Trophoblast cell (in vitro differentiated cells and primary cell): ENCODE results near the gene SPANXN2. TPM values are rescaled to one million over a fixed set of nuclear protein-coding genes. Genes with fewer than 3 reads are reported as not detected.
"Not testable (repeated sequence)": the region's sequence is repeated elsewhere in the genome, so short reads cannot be mapped to it uniquely, and the experiment has no call there.

Experiments used
- DNase-seq, 2 donors: peaks; one replicate each; pipeline ENCODE4 v3.0.0-alpha.2; 2016
- H2AFZ ChIP-seq: 2 replicates; pipeline ENCODE4 v1.6.1; 2013; ENCODE audit warnings: low read length, moderate library complexity, mild to moderate bottlenecking; ENCODE audit not compliant: insufficient read depth, poor library complexity
- H2AK5ac ChIP-seq: 2 replicates; pipeline ENCODE4 v1.6.1; 2013; ENCODE audit warnings: mild to moderate bottlenecking, low read length
- H2BK120ac ChIP-seq: 2 replicates; pipeline ENCODE4 v1.6.1; 2013; ENCODE audit warnings: low read length, mild to moderate bottlenecking, moderate library complexity; ENCODE audit not compliant: insufficient read depth, poor library complexity
- H2BK12ac ChIP-seq: 2 replicates; pipeline ENCODE4 v1.6.1; 2013; ENCODE audit warnings: mild to moderate bottlenecking, low read length, moderate library complexity
- H2BK5ac ChIP-seq: 2 replicates; pipeline ENCODE4 v1.6.1; 2013; ENCODE audit warnings: low read length, low read depth, moderate library complexity, mild to moderate bottlenecking; ENCODE audit not compliant: poor library complexity
- H3K14ac ChIP-seq: 2 replicates; pipeline ENCODE4 v1.6.1; 2013; ENCODE audit warnings: mild to moderate bottlenecking, low read length
- H3K18ac ChIP-seq: 2 replicates; pipeline ENCODE4 v1.6.1; 2013; ENCODE audit warnings: mild to moderate bottlenecking, low read length
- H3K23ac ChIP-seq: 2 replicates; pipeline ENCODE4 v1.6.1; 2013; ENCODE audit warnings: low read length
- H3K27ac ChIP-seq: 2 replicates; pipeline ENCODE4 v1.5.1; 2013; ENCODE audit warnings: low read depth, mild to moderate bottlenecking, inconsistent platforms, low read length, moderate library complexity
- H3K27me3 ChIP-seq: 2 replicates; pipeline ENCODE4 v1.6.1; 2013; ENCODE audit warnings: inconsistent platforms, mild to moderate bottlenecking, low read length, moderate library complexity; ENCODE audit not compliant: insufficient read depth
- H3K36me3 ChIP-seq, 2 experiments: 1 replicate in 1 of 2; 2 replicates in 1 of 2; pipeline ENCODE4 v1.6.1; 2013; ENCODE audit warnings: low read length in 2 of 2, mild to moderate bottlenecking in 2 of 2, moderate library complexity in 1 of 2; ENCODE audit not compliant: insufficient read depth in 2 of 2, control insufficient read depth in 1 of 2
- H3K4ac ChIP-seq: 2 replicates; pipeline ENCODE4 v1.6.1; 2013; ENCODE audit warnings: low read depth, mild to moderate bottlenecking, low read length, moderate library complexity
- H3K4me1 ChIP-seq, 2 experiments: 1 replicate in 1 of 2; 2 replicates in 1 of 2; pipeline ENCODE4 v1.6.1; 2013; ENCODE audit warnings: low read length in 2 of 2, mild to moderate bottlenecking in 2 of 2, moderate library complexity in 1 of 2; ENCODE audit not compliant: insufficient read depth in 2 of 2, control insufficient read depth in 1 of 2
- H3K4me2 ChIP-seq: 2 replicates; pipeline ENCODE4 v1.6.1; 2013; ENCODE audit warnings: inconsistent platforms, mild to moderate bottlenecking, low read length, moderate library complexity
- H3K4me3 ChIP-seq: 2 replicates; pipeline ENCODE4 v1.5.1; 2013; ENCODE audit warnings: mild to moderate bottlenecking, low read depth, low read length, inconsistent platforms
- H3K79me1 ChIP-seq: one replicate; pipeline ENCODE4 v1.6.1; 2013; ENCODE audit warnings: low read length
- H3K79me2 ChIP-seq: 2 replicates; pipeline ENCODE4 v1.6.1; 2013; ENCODE audit warnings: low read length, mild to moderate bottlenecking; ENCODE audit not compliant: control insufficient read depth, insufficient read depth, poor library complexity
- H3K9ac ChIP-seq: 2 replicates; pipeline ENCODE4 v1.6.1; 2013; ENCODE audit warnings: mild to moderate bottlenecking, low read length
- H3K9me3 ChIP-seq: 2 replicates; pipeline ENCODE4 v1.6.1; 2013; ENCODE audit warnings: low read depth, mild to moderate bottlenecking, control low read depth, inconsistent platforms, low read length; ENCODE audit not compliant: insufficient read depth
- H4K12ac ChIP-seq: 2 replicates; pipeline ENCODE4 v1.6.1; 2013; ENCODE audit warnings: low read depth, mild to moderate bottlenecking, low read length, moderate library complexity
- H4K8ac ChIP-seq: 2 replicates; pipeline ENCODE4 v1.6.1; 2013; ENCODE audit warnings: low read depth, mild to moderate bottlenecking, low read length, moderate library complexity
- H4K91ac ChIP-seq: one replicate; pipeline ENCODE4 v1.6.1; 2013; ENCODE audit warnings: low read depth, mild to moderate bottlenecking, low read length, moderate library complexity
- WGBS: extraction: QIAGEN DNeasy Blood & Tissue Kit; methylation state at CpG from one replicate; pipeline ENCODE4 v1.1.7; 2013; ENCODE audit warnings: missing lambda C conversion rate; ENCODE audit not compliant: insufficient read length, insufficient coverage; ENCODE audit errors: extremely low coverage; 5-methylcytosine and 5-hydroxymethylcytosine counted together
- polyA plus RNA-seq: library from polyadenylated mRNA; stranded (reverse); fragments of 200-250 nt; gene quantifications from 2 replicates; pipeline ENCODE4 v1.2.3, GENCODE V29; 2013

The SPANXN2 gene
- polyA plus RNA-seq, result not detected in 2 replicates

GRCh38 chrX:143720652-143721051, at the start of gene SPANXN2:
TSS of gene SPANXN2 (minus strand) at chrX:143720752. CDS start at chrX:143720668, 84 bp downstream.
- H2AFZ ChIP-seq, H3K4me2 ChIP-seq, H3K9me3 ChIP-seq, H2BK12ac ChIP-seq, H2BK5ac ChIP-seq, H3K14ac ChIP-seq, H4K12ac ChIP-seq, H3K27ac ChIP-seq, DNase-seq, H3K36me3 ChIP-seq, H3K79me1 ChIP-seq, H3K23ac ChIP-seq, H4K8ac ChIP-seq, H2BK120ac ChIP-seq, H3K4me1 ChIP-seq, H4K91ac ChIP-seq, H3K27me3 ChIP-seq, H3K79me2 ChIP-seq, H3K9ac ChIP-seq, H3K18ac ChIP-seq, H3K4me3 ChIP-seq, H2AK5ac ChIP-seq, H3K4ac ChIP-seq: not testable (repeated sequence)
- WGBS, result no CpG with 5 or more reads among the region's 2 CpGs

- H3K79me1 ChIP-seq, result no peaks in the 10 kb centered on the region
- H3K36me3 ChIP-seq, result no peaks in the 10 kb centered on the region
Observed at GRCh38 chrX:143768976-143769375, 48.4 kb upstream of the SPANXN2 start.

GRCh38 chrX:143767789-143768188, 47.2 kb upstream of the SPANXN2 start:
- not testable (repeated sequence) for H3K9ac ChIP-seq, H2BK12ac ChIP-seq, H3K23ac ChIP-seq, H3K18ac ChIP-seq, H3K27me3 ChIP-seq, DNase-seq, H3K36me3 ChIP-seq, H2BK120ac ChIP-seq, H2AK5ac ChIP-seq, H3K27ac ChIP-seq, H3K79me2 ChIP-seq, H3K4me3 ChIP-seq, H3K79me1 ChIP-seq, H3K9me3 ChIP-seq, H4K8ac ChIP-seq, H3K4ac ChIP-seq, H4K12ac ChIP-seq, H3K14ac ChIP-seq, H2AFZ ChIP-seq, H3K4me1 ChIP-seq, H3K4me2 ChIP-seq, H2BK5ac ChIP-seq, H4K91ac ChIP-seq
- no CpG with 5 or more reads among the region's 12 CpGs for WGBS

More at GRCh38 chrX:143768976-143769375, 48.4 kb upstream of the SPANXN2 start:
- WGBS, result no CpG with 5 or more reads among the region's 3 CpGs
- Histone ChIP-seq H4K12ac (no peak overlapping the region), H3K14ac (no peak overlapping the region), H3K4ac (no peak overlapping the region), H3K9ac (no peak overlapping the region), H3K4me1 (no peaks in the 10 kb centered on the region), H2AK5ac (no peak overlapping the region), H4K8ac (no peak overlapping the region), H4K91ac (no peak overlapping the region), H3K18ac (no peak overlapping the region), H3K9me3 (no peaks in the 10 kb centered on the region), H3K4me3 (no peak overlapping the region), H2AFZ (no peak overlapping the region), H3K27ac (no peak overlapping the region), H3K27me3 (no peaks in the 10 kb centered on the region), H2BK5ac (no peak overlapping the region), H2BK120ac (no peak overlapping the region), H3K4me2 (no peak overlapping the region), H3K23ac (no peak overlapping the region), H3K79me2 (no peaks in the 10 kb centered on the region), H2BK12ac (no peak overlapping the region)
- peak in 1 of 2 donors; percentile 5 for DNase-seq

GRCh38 chrX:143757887-143758286, 37.3 kb upstream of the SPANXN2 start:
- Histone ChIP-seq H3K27me3 (no peaks in the 10 kb centered on the region), H3K79me2 (no peaks in the 10 kb centered on the region), H3K9ac (no peak overlapping the region), H2BK120ac (no peak overlapping the region), H3K4me2 (no peak overlapping the region), H2BK5ac (no peak overlapping the region), H3K18ac (no peak overlapping the region), H4K8ac (no peak overlapping the region), H3K14ac (no peak overlapping the region), H3K4me3 (no peak overlapping the region), H2AK5ac (no peak overlapping the region), H3K4ac (no peak overlapping the region), H3K4me1 (no peaks in the 10 kb centered on the region), H4K91ac (no peak overlapping the region), H2AFZ (no peak overlapping the region), H3K36me3 (no peaks in the 10 kb centered on the region), H3K23ac (no peak overlapping the region), H3K27ac (no peak overlapping the region), H3K9me3 (no peaks in the 10 kb centered on the region), H3K79me1 (no peaks in the 10 kb centered on the region), H2BK12ac (no peak overlapping the region), H4K12ac (no peak overlapping the region)
- no peak for DNase-seq
- no CpG with 5 or more reads among the region's 7 CpGs for WGBS
